ENCODE measurements around the gene AOAH.

AOAH gene

GRCh38 chr7:36538126-36538525 lies 186.2 kb downstream of the AOAH start:
- no peak for TF ChIP-seq CTCF (IDR thresholded peaks at IDR 0.05; ENCODE audit: control extremely low read depth, extremely low read depth, low read depth, missing control alignments)
- ChIA-PET POLR2A (no interaction called here), CTCF (no interaction called here)
- no peak for DNase-seq (ENCODE audit: extremely low spot score)

GRCh38 chr7:36535866-36536664 lies 188.2 kb downstream of the AOAH start:
- ChIA-PET CTCF (no interaction called here), POLR2A (no interaction called here)
- DNase-seq (ENCODE audit: extremely low spot score) = no peak
- TF ChIP-seq CTCF (IDR thresholded peaks at IDR 0.05; ENCODE audit: control extremely low read depth, extremely low read depth, low read depth, missing control alignments) = no peak

GRCh38 chr7:36533717-36534116 lies 190.6 kb downstream of the AOAH start:
- DNase-seq (ENCODE audit: extremely low spot score) = no peak
- no peak for TF ChIP-seq CTCF (IDR thresholded peaks at IDR 0.05; ENCODE audit: control extremely low read depth, extremely low read depth, low read depth, missing control alignments)
- ChIA-PET CTCF (no interaction called here), POLR2A (no interaction called here)

GRCh38 chr7:36532981-36533499 lies 191.3 kb downstream of the AOAH start:
- POLR2A ChIA-PET = no interaction called here

GRCh38 chr7:36531951-36532350 lies 192.3 kb downstream of the AOAH start:
- no peak for DNase-seq (ENCODE audit: extremely low spot score)
- ChIA-PET CTCF (interaction anchor here (1.7 kb wide), 1 partner anchor 139 kb away, joined by 7 read pairs; no protein-coding TSS in a partner anchor), POLR2A (no interaction called here)
- no peak for TF ChIP-seq CTCF (IDR thresholded peaks at IDR 0.05; ENCODE audit: control extremely low read depth, extremely low read depth, low read depth, missing control alignments)

More at GRCh38 chr7:36532981-36533499, 191.3 kb downstream of the AOAH start:
- DNase-seq (ENCODE audit: extremely low spot score) = no peak
- TF ChIP-seq CTCF (IDR thresholded peaks at IDR 0.05; ENCODE audit: control extremely low read depth, extremely low read depth, low read depth, missing control alignments) = no peak
- CTCF ChIA-PET = interaction anchor here (1.7 kb wide), 1 partner anchor 138 kb away, joined by 7 read pairs; no protein-coding TSS in a partner anchor

GRCh38 chr7:36530456-36530855 lies 193.8 kb downstream of the AOAH start:
- POLR2A ChIA-PET = no interaction called here
- DNase-seq (ENCODE audit: extremely low spot score) = no peak
- no peak for TF ChIP-seq CTCF (IDR thresholded peaks at IDR 0.05; ENCODE audit: control extremely low read depth, extremely low read depth, low read depth, missing control alignments)
- CTCF ChIA-PET = interaction anchor here (1.2 kb wide), 1 partner anchor 13 kb away, joined by 3 read pairs; no protein-coding TSS in a partner anchor
